Measurements from ENCODE around the gene ANO4.
"Not testable (repeated sequence)": the region's sequence is repeated elsewhere in the genome, so short reads cannot be mapped to it uniquely, and the experiment has no call there.

The ANO4 gene

GRCh38 chr12:101110866-101111265 lies 316.3 kb downstream of the ANO4 start:
- DNase-seq: no peak

DNA sequence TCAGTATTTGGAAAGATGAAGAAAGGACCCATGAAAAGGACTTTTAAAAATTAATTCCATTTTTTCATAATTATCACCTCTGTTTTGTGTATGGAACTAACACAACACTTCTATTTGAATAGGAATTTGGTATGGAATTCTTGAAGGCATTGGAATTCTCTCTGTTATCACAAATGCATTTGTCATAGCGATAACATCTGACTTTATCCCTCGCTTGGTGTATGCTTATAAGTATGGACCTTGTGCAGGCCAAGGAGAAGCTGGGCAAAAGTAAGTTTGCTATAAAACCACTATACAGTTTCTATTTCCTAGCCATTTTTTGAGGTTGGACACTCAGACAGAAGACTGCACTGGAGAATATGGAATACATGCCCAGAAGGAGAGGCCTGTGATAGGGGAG lies 316.9 kb downstream of the ANO4 start:
- no peak for DNase-seq

GRCh38 chr12:101115326-101115725 lies 320.8 kb downstream of the ANO4 start:
- no peak for DNase-seq

DNA sequence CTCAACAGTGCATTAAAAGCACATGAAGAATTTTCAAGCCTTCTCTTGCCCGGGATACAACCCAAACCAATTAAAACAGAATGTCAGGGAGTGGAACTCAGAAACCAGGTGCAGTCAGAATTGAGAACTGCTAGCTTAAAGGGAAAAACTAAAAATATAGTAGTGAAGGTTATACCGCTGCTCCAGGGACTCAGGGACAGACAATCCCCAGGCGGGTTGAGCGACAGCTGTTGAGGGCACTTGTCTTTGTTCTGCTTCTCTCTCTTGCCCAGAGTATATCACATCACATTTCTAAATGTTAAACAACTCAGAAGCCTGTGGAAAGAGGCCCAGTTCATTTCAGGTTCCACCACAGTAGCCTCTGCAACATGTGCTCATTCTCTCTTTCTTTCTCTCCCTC lies 322.3 kb downstream of the ANO4 start:
- DNase-seq: no peak

- DNase-seq: no peak
Measured at GRCh38 chr12:101117842-101118241, 323.3 kb downstream of the ANO4 start.

DNA sequence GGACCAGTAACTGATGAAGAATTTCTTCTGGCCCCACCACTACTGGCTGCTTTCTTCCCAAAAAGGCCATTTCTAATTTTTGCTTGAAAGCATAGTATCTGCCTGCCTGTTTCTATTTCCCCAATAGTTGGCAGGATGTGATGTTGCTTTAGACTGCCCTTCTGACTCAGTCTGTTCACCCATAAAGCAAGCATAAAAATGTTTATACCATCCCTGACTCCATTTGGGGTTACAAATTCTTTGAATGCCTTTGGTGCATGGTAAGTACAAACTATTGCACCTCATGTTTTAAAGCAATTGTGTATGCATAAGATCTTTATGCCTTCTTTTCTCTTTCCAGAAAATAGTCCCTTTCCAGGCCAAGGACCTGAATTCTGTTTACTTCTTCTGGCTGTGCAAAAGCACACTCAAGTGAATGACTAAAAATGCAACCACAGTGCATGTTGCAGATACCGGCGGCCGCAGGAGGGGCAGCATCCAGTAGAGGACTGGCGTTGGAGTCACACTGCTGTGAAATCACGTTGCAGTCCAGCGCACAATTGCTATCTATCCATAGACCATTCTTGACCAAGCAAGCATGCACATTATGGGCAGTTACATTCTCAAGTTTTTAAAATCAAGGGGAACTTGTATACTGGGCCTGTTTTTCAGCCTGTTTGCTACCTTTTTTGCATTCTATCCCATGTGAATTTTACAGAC lies 333.1 kb downstream of the ANO4 start:
- DNase-seq: no peak

DNA sequence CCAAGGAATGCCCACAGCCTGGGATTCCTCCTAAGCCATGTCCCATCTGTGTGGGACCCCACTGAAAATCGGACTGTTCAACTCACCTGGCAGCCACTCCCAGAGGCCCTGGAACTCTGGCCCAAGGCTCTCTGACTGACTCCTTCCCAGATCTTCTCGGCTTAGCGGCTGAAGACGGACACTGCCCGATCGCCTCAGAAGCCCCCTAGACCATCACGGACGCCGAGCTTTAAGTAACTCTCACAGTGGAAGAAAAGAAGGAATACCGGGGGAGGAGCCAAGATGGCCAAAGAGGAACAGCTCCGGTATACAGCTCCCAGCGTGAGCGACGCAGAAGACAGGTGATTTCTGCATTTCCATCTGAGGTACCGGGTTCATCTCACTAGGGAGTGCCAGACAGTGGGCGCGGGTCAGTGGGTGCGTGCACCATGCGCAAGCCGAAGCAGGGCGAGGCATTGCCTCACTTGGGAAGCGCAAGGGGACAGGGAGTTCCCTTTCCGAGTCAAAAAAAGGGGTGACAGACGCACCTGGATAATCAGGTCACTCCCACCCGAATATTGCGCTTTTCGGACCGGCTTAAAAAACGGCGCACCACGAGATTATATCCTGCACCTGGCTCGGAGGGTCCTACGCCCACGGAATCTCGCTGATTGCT lies 351.3 kb downstream of the ANO4 start:
- DNase-seq: not testable (repeated sequence)

DNA sequence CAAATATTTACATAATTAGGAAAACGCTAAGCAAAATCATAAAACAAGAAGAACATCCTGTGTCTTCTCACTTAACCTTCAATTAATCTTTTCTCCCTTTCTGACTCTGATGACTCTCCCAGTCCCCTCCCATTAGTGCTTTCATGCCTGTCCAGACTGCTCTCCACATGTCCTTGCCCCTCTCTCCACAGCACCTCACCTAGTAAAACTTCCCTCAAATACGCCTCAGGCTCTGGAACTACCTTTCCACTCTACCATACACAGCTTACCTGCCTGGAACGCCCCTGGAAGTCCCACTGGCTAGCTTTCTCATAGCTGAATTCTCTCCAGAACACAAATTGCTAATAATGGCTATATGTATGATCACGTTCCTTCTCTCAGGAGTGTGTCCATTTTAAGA lies 370.7 kb downstream of the ANO4 start:
- DNase-seq: no peak

DNA sequence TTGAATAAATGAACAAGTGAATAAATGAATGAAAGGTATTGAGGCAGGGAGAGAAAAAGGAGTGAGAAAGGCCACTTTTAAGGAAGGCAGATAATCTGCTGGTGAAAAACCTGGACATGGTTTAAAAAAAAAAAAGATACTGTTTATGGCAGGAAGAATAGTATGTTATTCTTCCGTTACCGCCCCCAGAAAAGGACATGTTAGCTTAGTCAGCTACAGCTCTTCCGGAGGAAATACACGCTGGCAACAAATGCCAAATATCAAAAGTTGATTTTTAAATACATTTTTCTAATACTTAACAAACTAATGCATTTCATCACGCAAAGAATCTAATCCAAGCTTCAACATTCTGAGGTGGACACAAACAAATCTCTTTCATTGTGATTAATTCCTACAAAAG lies 372.3 kb downstream of the ANO4 start:
- DNase-seq: no peak

DNA sequence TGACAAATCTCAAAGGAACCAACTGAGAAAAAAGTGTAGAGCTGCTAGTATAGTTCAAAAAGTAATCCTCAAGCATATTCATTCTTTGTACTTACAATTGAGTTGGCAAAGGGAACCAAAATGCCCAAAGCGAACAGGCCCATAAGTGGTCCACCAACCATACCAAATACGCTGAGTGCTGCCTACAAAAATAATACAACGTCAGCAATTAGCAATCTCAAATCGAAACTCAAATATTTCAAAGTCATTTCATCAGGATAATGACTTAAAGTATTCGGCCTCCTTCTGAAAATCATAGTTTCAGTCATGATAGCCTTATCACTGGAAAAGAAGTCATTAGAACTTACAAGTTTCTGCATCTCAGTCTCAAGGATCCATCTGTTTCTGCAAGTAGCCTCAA lies 373.4 kb downstream of the ANO4 start:
- DNase-seq: no peak

DNA sequence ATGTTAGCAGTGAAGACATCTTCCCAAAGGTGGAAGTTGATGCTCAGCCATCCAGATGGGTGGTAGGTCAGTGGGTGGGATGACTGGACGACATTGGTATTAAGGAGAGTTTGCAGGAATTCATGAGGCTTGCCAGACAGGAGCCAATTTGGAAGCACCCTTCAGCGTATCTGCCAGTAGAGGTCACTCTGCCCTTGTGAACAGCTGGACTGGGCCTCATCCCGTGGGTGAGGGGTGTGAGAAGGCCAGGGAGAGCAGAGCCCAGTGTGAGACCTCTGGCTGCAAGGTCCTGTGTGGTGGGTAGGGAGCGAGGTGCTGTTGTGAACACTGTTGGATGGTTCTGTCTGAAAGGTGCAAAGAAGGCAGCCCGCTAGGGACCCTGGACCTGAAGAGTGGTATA lies 377.7 kb downstream of the ANO4 start:
- DNase-seq: no peak

DNA sequence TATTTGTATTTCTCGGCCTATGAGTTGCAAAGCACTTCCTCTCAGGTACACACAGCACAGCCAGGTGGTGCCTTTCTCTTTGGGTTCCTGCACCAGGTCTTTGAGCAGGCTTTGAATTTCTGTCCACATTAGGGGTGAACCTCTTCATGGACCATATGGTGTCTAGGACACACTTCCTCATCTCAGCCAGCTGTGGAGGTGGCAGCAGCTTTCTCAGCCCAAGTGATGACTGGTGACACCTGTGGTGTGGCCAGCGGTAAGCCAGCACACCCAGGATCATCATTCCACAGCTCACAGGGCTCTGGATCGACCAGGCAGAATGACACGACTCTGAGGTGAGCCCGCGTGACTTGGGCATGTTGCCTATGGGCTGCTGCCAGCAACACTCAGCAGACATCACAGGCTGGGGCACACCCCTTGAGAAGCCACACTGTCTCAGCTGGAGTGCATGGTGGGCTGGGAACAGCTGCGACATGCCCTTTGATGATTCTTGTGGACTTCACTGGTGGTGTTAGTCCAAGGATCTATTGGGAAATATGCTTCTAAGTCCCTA lies 378.7 kb downstream of the ANO4 start:
- no peak for DNase-seq

- DNase-seq: no peak
Measured at GRCh38 chr12:101174541-101174940, 380.0 kb downstream of the ANO4 start.

Data from NK-92 treated with Interleukin-12 subunit alpha and Interleukin-12 subunit beta, amount 100 ng/mL, for 24 hours (cell line).